SH-SY5Y (cell line): ENCODE data around the gene GMPR.

Experiments used
- GATA2 ChIP-seq: IDR thresholded peaks from 2 replicates; pipeline ENCODE4 v1.6.1; 2011; ENCODE audit warnings: mild to moderate bottlenecking, low read depth, low read length
- GATA3 ChIP-seq: IDR thresholded peaks from 2 replicates; pipeline ENCODE4 v1.6.1; 2011; ENCODE audit warnings: low read depth, mild to moderate bottlenecking, low read length, moderate library complexity

Gene GMPR

GRCh38 chr6:16274483-16274882 lies 36.1 kb downstream of the GMPR start:
- TF ChIP-seq GATA3 = no peak
- TF ChIP-seq GATA2 = no peak

GRCh38 chr6:16274885-16275589 lies 36.6 kb downstream of the GMPR start:
- TF ChIP-seq GATA3 (no peak), GATA2 (no peak)

DNA sequence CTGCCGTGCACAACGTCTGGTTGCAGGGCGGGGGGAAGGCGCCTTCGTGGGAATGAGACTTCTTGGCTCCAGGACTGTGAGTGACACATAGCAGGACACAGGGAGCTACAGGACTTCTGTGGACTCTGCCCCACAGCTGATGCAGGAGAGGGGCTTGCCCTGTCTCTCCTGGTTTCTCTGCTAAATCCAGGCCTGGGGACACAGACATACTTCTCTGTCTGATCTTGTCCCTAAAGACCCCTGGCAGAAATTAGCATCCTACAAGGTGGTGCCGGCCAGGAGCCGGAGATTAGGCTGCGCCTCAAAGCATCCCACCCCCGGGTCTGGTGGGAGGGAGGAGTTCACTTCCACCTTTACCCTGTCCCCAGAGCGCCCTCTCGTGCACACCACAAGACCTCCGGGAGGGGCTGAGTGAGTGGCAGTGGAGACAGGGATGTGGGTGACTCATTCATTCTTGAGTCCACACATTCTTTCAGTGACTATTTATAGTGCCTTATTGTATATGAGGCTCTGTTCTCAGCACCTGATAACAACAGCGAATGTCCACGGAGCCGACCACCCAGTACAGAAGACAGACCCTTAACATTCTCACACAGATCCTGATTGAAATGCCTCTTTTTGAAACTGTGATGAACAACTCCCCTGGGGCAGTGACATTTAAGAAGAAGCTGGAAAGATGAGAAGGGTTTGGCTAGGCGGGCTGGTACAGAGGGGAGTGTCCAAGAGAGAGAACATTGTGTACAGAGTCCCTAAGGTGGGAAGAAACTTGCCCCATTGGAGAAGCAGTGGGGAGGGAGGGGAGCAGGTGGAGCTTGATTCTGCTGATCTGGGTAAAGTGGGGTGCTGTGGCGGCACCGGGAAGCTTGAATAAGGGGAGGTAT lies 39.0 kb downstream of the GMPR start:
- TF ChIP-seq GATA3 = no peak

GRCh38 chr6:16278048-16278724 lies 39.8 kb downstream of the GMPR start:
- no peak for TF ChIP-seq GATA3
- TF ChIP-seq GATA2 = no peak

DNA sequence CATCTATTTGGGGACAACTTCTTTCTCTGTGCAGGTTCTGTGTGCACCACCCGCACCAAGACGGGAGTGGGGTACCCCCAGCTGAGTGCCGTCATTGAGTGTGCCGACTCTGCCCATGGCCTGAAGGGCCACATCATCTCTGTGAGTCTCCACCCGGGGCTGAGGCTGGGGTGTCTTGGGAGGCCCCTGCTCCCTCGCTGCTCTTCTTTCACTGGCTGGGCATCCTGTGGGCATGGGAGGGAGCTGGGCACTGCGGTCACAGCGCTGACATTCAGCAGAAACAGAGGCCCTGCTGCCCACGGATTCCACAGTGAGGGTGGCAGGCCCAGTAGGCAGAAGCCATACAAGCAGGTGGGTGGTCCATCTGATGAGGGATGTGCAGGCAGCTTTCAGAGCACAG lies 40.4 kb downstream of the GMPR start:
- TF ChIP-seq GATA2 = no peak
- TF ChIP-seq GATA3 = no peak

DNA sequence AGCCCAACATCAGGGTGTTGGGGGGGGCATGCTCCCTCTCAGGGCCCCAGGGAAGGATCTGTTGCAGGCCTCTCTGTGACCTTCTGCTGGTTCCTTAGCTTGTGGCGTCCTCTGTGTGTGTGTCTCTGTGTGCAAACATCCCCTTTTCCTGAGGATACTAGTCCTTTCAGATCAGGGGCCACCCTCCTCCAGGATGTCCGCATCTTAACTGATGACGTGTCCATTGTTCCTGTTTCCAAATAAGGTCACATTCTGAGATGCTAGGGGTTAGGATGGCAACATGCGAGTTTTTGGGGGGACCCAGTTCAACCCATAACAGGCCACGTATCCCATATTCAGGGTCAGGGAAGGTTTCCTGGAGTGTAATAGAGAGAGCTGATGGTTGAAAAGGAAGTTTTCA lies 40.9 kb downstream of the GMPR start:
- no peak for TF ChIP-seq GATA2
- no peak for TF ChIP-seq GATA3

GRCh38 chr6:16282370-16282769 lies 44.0 kb downstream of the GMPR start:
- TF ChIP-seq GATA2 (no peak), GATA3 (no peak)

- TF ChIP-seq GATA3 (no peak), GATA2 (no peak)
Measured at GRCh38 chr6:16284472-16284871, 46.1 kb downstream of the GMPR start.

DNA sequence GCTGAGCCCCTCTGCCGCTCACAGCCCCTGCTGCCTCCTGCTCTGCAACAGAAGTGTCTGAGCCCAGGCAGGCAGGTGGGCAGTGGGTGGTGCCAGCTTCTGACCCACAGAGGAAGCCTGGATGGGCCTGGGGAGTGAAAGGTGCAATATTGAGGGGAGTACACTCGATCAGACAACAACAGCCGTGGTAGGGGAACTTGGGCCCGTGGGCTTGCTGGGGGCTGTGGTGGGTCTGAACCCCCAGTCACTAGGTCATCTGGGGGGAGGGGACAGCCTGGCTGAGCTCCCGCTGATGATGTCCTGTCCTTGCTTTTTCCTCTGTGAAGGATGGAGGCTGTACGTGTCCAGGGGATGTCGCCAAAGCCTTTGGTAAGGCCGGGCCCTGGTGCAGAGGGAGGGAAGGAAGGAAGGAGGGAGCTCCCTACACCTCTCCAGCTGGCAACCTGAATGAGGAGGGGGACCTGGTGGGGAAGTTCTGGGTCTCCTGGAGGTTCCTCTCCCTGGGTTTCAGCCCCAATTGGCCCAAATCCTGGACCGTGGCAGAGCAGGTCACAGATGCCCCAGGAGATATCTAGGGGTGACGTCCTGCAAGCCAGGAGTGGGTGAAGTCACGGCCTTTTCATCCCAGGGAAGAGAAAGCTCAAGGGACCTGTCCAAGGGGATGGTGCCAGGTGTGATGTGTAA lies 47.2 kb downstream of the GMPR start:
- no peak for TF ChIP-seq GATA2
- TF ChIP-seq GATA3 = no peak

DNA sequence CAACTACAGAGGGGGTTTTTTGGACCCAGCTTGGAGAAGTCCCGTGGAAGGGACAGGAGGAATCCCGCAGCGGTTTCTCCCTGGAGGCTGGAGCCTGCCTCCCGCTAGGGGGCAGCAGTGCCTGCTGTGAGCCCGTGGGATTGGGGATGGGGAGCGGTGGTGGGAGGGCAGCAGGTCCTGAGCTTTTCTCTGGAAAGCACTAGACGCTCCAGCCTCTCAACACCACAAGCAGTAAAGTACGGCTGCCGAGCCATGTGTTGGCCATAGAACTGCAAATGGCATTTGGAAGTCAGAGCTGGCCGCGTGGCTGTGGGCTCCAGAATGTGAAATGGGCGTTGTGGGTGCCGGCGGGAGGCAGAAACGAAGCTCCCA lies 47.8 kb downstream of the GMPR start:
- TF ChIP-seq GATA3 = no peak
- no peak for TF ChIP-seq GATA2

GRCh38 chr6:16288163-16288562 lies 49.8 kb downstream of the GMPR start:
- TF ChIP-seq GATA2 = no peak
- no peak for TF ChIP-seq GATA3

DNA sequence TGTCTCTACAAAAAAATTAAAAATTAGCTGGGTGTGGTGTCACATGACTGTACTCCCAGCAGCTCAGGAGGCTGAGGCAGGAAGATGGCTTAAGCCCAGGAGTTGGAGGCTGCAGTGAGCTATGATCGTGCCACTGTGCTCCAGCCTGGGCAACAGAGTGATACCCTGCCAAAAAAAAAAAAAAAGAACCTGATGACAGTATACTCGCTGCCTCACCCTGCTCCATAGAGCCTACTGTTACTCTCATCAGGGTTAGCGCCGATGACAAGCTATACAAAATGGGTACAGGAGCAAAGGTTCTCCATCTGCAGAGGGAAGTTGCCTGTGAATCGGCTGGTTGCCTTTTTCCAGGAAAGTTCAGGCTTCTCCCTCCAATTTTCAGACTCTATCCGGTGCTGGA lies 53.4 kb downstream of the GMPR start:
- no peak for TF ChIP-seq GATA3
- TF ChIP-seq GATA2 = no peak

GRCh38 chr6:16292432-16292831 lies 54.0 kb downstream of the GMPR start:
- TF ChIP-seq GATA3 (no peak), GATA2 (no peak)

DNA sequence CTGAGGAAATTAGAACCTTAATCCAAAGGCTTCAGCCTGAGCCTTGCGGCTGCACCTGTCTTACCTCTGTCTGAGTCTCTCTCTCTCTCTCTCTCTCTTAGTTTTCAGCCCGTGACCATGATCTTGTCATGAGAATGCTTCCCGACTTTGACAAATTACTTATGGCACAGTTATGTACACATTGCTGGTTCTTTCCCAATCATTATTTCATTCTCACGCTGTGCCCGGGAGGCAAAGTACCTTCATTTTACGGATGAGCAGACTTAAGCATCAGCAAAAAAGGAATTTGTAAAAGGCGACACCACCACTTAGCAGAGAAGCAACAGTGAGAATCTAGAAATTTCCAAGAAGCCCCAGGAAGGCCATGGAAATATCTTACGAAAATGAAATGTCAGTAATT lies 54.6 kb downstream of the GMPR start:
- TF ChIP-seq GATA3 = no peak

- TF ChIP-seq GATA3 (no peak), GATA2 (no peak)
Measured at GRCh38 chr6:16294371-16294770, 56.0 kb downstream of the GMPR start.
